ENCODE measurements around the gene PMIS2. TPM values are rescaled to one million over a fixed set of nuclear protein-coding genes. Genes with fewer than 3 reads are reported as not detected.

The PMIS2 gene
- total and polyA plus RNA-seq, 2 of the 8 experiments (the other 6 are each of a cell fraction or from before 2014, with no cell fraction given) = not detected

GRCh38 chr19:35608251-35608650 is 22.3 kb downstream of the PMIS2 start:
- H3K79me2 ChIP-seq (ENCODE audit: control insufficient read depth in 1 of 2, insufficient read depth in 2 of 2, low read length in 2 of 2) = no peaks in the 10 kb centered on the region
- peaks cover 0 to 4% (median 2%) of the 10 kb centered on the region in 4 experiments; a peak in 4 of 7 replicates for H3K4me1 ChIP-seq (replicated peaks in 1 of 4; ENCODE audit: control insufficient read depth in 3 of 4, insufficient read depth in 4 of 4, low read length in 3 of 4)
- POLR2A ChIA-PET (ENCODE audit: partially characterized antibody) = no interaction called here
- TF ChIP-seq, protein P1, sequence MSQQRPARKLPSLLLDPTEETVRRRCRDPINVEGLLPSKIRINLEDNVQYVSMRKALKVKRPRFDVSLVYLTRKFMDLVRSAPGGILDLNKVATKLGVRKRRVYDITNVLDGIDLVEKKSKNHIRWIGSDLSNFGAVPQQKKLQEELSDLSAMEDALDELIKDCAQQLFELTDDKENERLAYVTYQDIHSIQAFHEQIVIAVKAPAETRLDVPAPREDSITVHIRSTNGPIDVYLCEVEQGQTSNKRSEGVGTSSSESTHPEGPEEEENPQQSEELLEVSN (IDR thresholded peaks at IDR 0.05) = no peak
- TF ChIP-seq CEBPB (IDR thresholded peaks at IDR 0.05; ENCODE audit: low read depth, low read length) (no peak), FOSL1 (IDR thresholded peaks at IDR 0.05; ENCODE audit: insufficient read depth, low read depth, low read length) (no peak), TCF12 (IDR thresholded peaks at IDR 0.05; ENCODE audit: low read depth, low read length) (no peak), TEAD4 (IDR thresholded peaks at IDR 0.05; ENCODE audit: low read depth, low read length) (no peak)
- H3K23ac ChIP-seq (ENCODE audit: insufficient read length) = no peak overlapping the region
- no peak overlapping the region for H2AFZ ChIP-seq (ENCODE audit: low read length)
- H4K20me1 ChIP-seq (replicated peaks in 1 of 2; ENCODE audit: control insufficient read depth in 1 of 2, insufficient read depth in 2 of 2, low read length in 2 of 2) = no peaks in the 10 kb centered on the region
- H3K23me2 ChIP-seq (ENCODE audit: low read depth, low read length) = peaks cover 8% of the 10 kb centered on the region; the same call in 1 of the 2 replicates
- no peak overlapping the region for H3K56ac ChIP-seq (replicated peaks; ENCODE audit: insufficient read length, low read depth, low read length)
- no peak overlapping the region for H2BK120ac ChIP-seq (replicated peaks; ENCODE audit: low read depth, low read length)
- H3K9ac ChIP-seq (replicated peaks in 1 of 4; ENCODE audit: extremely low read depth in 1 of 4, low read depth in 3 of 4, low read length in 3 of 4) = no peak overlapping the region
- H3K14ac ChIP-seq (ENCODE audit: insufficient read length) = no peak overlapping the region
- no peaks in the 10 kb centered on the region for H3K79me1 ChIP-seq (ENCODE audit: low read depth, low read length)
- no peak overlapping the region for H4K91ac ChIP-seq (replicated peaks; ENCODE audit: insufficient read length, low read length)
- no peaks in the 10 kb centered on the region for H3K36me3 ChIP-seq (ENCODE audit: control insufficient read depth in 2 of 4, insufficient read depth in 4 of 4, low read length in 3 of 4)
- peaks cover 0 to 3% (median 0%) of the 10 kb centered on the region in 4 experiments; a peak in 1 of 7 replicates for H3K27me3 ChIP-seq (replicated peaks in 1 of 4; ENCODE audit: control insufficient read depth in 3 of 4, extremely low read depth in 1 of 4, insufficient read depth in 3 of 4, low read length in 3 of 4)
- no peak overlapping the region for H3K27ac ChIP-seq (ENCODE audit: low read depth, low read length)
- no peak overlapping the region for H2BK5ac ChIP-seq (ENCODE audit: low read depth, low read length)
- H3K4me2 ChIP-seq (ENCODE audit: insufficient read depth in 1 of 2, low read depth in 2 of 2, low read length in 2 of 2) = no peak overlapping the region
- no peak overlapping the region for H4K8ac ChIP-seq (ENCODE audit: extremely low read depth, insufficient read depth, low read length)
- H2BK15ac ChIP-seq (ENCODE audit: low read length) = no peak overlapping the region
- no peak overlapping the region for H2BK12ac ChIP-seq (ENCODE audit: low read depth, low read length)
- H3K4me3 ChIP-seq (ENCODE audit: extremely low read depth in 1 of 4, insufficient read depth in 2 of 4, low read depth in 3 of 4, low read length in 4 of 4) = no peak overlapping the region
- H2AK5ac ChIP-seq (ENCODE audit: low read depth, low read length) = no peak overlapping the region
- H3K9me3 ChIP-seq (ENCODE audit: insufficient read depth in 2 of 2, low read depth in 1 of 2, low read length in 1 of 2) = peaks cover 5 to 8% of the 10 kb centered on the region in 2 experiments
- FAIRE-seq (no peak), DNase-seq (ENCODE audit: low read depth in 1 of 2, low spot score in 2 of 2) (no peak)
- H4K5ac ChIP-seq (ENCODE audit: insufficient read length, low read depth, low read length) = no peak overlapping the region
- no peak overlapping the region for H3K18ac ChIP-seq (ENCODE audit: extremely low read depth, low read length)
- H2BK20ac ChIP-seq (ENCODE audit: low read length) = no peak overlapping the region
- CTCF ChIA-PET (ENCODE audit: partially characterized antibody) = interaction anchor here (0.7 to 1.3 kb wide), 2 partner anchors 16 to 56 kb away, joined by 3 to 5 read pairs; no protein-coding TSS in a partner anchor
- no peak overlapping the region for H3K4ac ChIP-seq (replicated peaks; ENCODE audit: insufficient read length, low read depth, low read length)
- WGBS, 2 experiments (ENCODE audit: extremely low coverage in 1 of 2, insufficient coverage in 1 of 2, insufficient read length in 1 of 2, insufficient replicate concordance in 2 of 2, low coverage in 1 of 2, low lambda C conversion rate in 2 of 2, missing lambda C conversion rate in 1 of 2) = 83% methylated on average over 2 of the region's 2 CpGs; no CpG with 5 or more reads in 1 of the 2 experiments
